Measurements from ENCODE around the gene SH2D6. TPM values are rescaled to one million over a fixed set of nuclear protein-coding genes. Genes with fewer than 3 reads are reported as not detected.
"Not testable (repeated sequence)": the region's sequence is repeated elsewhere in the genome, so short reads cannot be mapped to it uniquely, and the experiment has no call there.

Gene SH2D6
- under 1 TPM; 0.10 to 0.77 TPM for total RNA-seq

DNA sequence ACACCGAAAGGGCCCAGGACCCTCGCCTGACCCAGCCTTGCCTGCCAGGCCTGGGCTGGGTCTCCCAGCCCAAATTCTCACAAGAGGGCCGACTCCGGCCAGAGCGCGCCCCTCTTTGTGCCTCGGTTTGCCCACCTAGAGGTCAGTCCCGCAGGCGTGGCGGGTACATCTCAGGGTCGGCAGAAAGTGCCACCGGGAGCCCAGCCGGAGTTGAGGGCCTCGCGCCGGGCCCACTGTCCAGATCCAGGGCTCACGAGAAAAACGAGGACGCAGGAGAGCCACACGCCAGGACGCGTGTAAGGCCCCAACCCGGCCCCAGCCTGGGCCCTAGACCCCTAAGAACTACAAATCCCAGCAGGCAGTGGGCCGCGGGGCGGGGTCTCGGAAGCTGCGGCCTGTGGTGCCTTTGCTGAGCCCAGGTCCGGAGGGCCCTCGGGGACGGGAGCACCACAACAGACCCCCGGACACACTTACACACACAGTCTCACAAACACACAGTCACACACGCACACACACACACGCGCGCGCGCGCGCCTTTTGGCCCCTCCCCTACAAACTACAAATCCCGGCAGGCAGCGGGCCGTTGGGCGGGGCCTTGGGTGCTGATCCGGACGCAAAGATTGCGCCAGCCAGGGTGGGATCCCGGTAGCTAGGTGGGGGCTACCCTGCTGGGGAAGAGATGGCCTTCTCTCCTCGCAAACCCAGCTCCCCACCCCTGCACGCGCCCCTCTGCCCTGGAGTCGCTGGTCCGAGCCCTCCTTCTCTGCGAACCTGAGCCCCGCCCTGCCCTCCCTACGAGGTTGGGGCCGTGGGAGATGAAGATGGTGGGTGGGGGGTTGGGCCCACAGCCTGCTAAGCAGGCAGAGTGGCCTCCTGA, at the start of gene SH2D6:
Gene SH2D6 (plus strand): TSS at position 583 of the 877 bp plus-strand sequence. CDS start 10,752 bp downstream, outside the sequence.
- DNase-seq: peak; percentile 86
- Mint-ChIP-seq H3K27ac (peak within 1 kb of the TSS; percentile 100), H3K36me3 (ENCODE audit: low read depth) (no peaks in the 10 kb centered on the region), H3K4me3 (peak within 1 kb of the TSS; percentile 96), H3K4me1 (peaks cover 56% of the 10 kb centered on the region), H3K9me3 (no peaks in the 10 kb centered on the region), H3K27me3 (peaks cover 2% of the 10 kb centered on the region)
- POLR2A ChIA-PET: interaction anchor here (0.9 to 2.1 kb wide), 3 partner anchors 120 to 142 kb away, joined by 3 to 8 read pairs (median 5); partner anchors contain the start of genes GGCX and MAT2A
- CTCF ChIA-PET: interaction anchor here (0.6 to 4.5 kb wide), 12 partner anchors 11 to 219 kb away, joined by 3 to 65 read pairs (median 6); partner anchors contain the start of gene MAT2A

GRCh38 chr2:85368921-85369320, 49.6 kb upstream of the SH2D6 start:
- Mint-ChIP-seq H3K36me3 (ENCODE audit: low read depth) (peaks cover 8% of the 10 kb centered on the region), H3K4me3 (no peak overlapping the region), H3K27me3 (no peaks in the 10 kb centered on the region), H3K9me3 (no peaks in the 10 kb centered on the region), H3K4me1 (no peaks in the 10 kb centered on the region), H3K27ac (no peak overlapping the region)
- ChIA-PET POLR2A (no interaction called here), CTCF (interaction anchor here (0.7 to 1.2 kb wide), 2 partner anchors 21 to 86 kb away, joined by 3 to 4 read pairs; no protein-coding TSS in a partner anchor)
- DNase-seq: no peak

DNA sequence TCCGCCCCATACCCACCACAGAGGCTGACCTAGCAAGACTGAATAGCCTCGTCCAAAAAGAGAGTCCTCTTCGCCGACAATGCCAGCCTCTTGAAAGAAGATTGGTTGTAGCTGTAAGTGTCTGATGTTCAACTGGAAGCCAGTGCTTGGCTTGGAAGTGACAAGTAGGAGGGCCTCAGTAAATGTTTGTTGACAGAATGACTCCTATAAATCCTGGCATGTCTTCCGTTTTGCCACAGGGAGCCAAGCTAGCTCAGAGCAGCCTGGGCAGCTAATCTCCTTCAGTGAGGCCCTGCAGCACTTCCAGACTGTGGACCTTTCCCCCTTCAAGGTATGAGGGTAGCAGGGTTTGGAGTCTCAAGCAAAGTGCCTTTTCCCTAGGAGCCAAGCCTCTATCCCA, 49.0 kb upstream of the SH2D6 start:
- H3K27ac Mint-ChIP-seq: peak overlapping the region; percentile 19
- no peaks in the 10 kb centered on the region for H3K27me3 Mint-ChIP-seq
- POLR2A ChIA-PET: no interaction called here
- no peaks in the 10 kb centered on the region for H3K4me1 Mint-ChIP-seq
- no peak for DNase-seq
- no peak overlapping the region for H3K4me3 Mint-ChIP-seq
- H3K36me3 Mint-ChIP-seq (ENCODE audit: low read depth): peaks cover 10% of the 10 kb centered on the region
- CTCF ChIA-PET: interaction anchor here (0.6 to 1.6 kb wide), 4 partner anchors 16 to 437 kb away, joined by 4 to 6 read pairs (median 4); partner anchors contain the start of genes ELMOD3 and RETSAT
- no peaks in the 10 kb centered on the region for H3K9me3 Mint-ChIP-seq

GRCh38 chr2:85371045-85371444, 47.5 kb upstream of the SH2D6 start:
- H3K4me1 Mint-ChIP-seq: no peaks in the 10 kb centered on the region
- ChIA-PET CTCF (interaction anchor here (0.6 to 1.6 kb wide), 4 partner anchors 18 to 49 kb away, joined by 3 to 7 read pairs (median 5); no protein-coding TSS in a partner anchor), POLR2A (no interaction called here)
- H3K36me3 Mint-ChIP-seq (ENCODE audit: low read depth): peaks cover 10% of the 10 kb centered on the region
- DNase-seq: no peak
- H3K27me3 Mint-ChIP-seq: no peaks in the 10 kb centered on the region
- H3K9me3 Mint-ChIP-seq: no peaks in the 10 kb centered on the region
- no peak overlapping the region for H3K27ac Mint-ChIP-seq
- no peak overlapping the region for H3K4me3 Mint-ChIP-seq

DNA sequence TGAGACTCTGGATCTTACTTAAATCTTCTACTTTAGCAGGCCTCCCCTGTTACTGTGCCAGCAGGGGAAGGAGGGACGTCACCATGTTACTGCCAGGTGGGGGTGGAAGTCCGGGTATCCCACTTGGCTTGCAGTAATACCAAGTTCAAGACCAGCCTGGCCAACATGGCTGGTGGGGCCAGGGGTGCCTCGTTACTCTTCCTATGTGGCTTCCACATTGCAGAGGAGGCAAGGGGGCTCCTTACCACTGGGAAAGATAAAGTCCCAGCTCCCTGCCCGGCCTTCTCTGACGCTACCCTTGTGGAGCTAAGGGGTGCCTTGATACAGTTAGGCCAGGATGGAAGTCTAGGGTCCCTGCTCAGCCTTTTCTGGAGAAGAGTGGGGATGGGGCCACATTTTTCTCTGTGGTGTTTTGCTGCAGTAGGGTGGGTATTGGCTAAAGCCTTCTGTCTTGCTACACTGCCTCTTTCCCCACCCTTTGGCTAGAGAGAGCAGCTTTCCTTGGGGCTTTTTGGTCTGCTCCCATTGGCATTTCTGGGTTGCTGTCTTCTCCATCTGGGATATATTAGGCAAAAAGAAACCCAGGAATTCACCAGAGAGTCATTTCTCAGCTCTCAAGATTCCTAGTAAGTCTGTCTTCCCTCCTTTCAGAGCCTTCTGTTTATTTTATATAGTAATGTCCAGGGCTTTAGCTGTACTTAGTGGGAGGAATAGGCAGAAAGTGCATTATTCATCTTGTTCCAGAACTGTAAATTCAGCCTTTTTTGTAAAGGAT, 42.0 kb upstream of the SH2D6 start:
- no peaks in the 10 kb centered on the region for H3K4me1 Mint-ChIP-seq
- CTCF ChIA-PET: interaction anchor here (0.6 to 1.5 kb wide), 3 partner anchors 9 to 108 kb away, joined by 3 read pairs; no protein-coding TSS in a partner anchor
- no peak for DNase-seq
- POLR2A ChIA-PET: no interaction called here
- no peaks in the 10 kb centered on the region for H3K27me3 Mint-ChIP-seq
- H3K9me3 Mint-ChIP-seq: peaks cover 8% of the 10 kb centered on the region
- H3K4me3 Mint-ChIP-seq: no peak overlapping the region
- H3K27ac Mint-ChIP-seq: no peak overlapping the region
- peaks cover 45% of the 10 kb centered on the region for H3K36me3 Mint-ChIP-seq (ENCODE audit: low read depth)

DNA sequence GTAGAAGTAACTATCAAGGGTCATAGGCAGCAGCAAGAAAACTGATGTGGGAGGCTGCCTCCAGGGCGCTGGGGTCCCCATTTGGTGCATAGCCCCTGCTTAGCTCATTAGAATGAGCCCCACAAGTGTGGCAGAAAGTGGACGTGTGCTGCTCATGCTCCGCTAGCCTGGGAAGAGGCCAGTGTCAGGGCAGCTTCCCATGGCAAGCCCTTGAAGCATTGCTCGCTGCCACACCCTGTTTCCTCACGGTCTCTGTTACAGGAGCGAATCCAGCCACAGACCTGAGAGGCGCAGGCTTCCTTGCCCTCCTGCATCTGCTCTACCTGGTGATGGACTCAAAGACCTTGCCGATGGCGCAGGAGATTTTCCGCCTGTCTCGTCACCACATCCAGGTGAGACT, 41.4 kb upstream of the SH2D6 start:
- POLR2A ChIA-PET: no interaction called here
- peaks cover 48% of the 10 kb centered on the region for H3K36me3 Mint-ChIP-seq (ENCODE audit: low read depth)
- H3K4me3 Mint-ChIP-seq: no peak overlapping the region

GRCh38 chr2:85378257-85378656, 40.3 kb upstream of the SH2D6 start:
- DNase-seq: no peak
- ChIA-PET CTCF (no interaction called here), POLR2A (no interaction called here)
- peaks cover 47% of the 10 kb centered on the region for H3K36me3 Mint-ChIP-seq (ENCODE audit: low read depth)
- H3K4me3 Mint-ChIP-seq: no peak overlapping the region
- no peaks in the 10 kb centered on the region for H3K4me1 Mint-ChIP-seq
- H3K27ac Mint-ChIP-seq: no peak overlapping the region
- peaks cover 8% of the 10 kb centered on the region for H3K9me3 Mint-ChIP-seq
- no peaks in the 10 kb centered on the region for H3K27me3 Mint-ChIP-seq

More for the DNA sequence above, 41.4 kb upstream of the SH2D6 start:
- no peak overlapping the region for H3K27ac Mint-ChIP-seq
- DNase-seq: no peak
- H3K27me3 Mint-ChIP-seq: no peaks in the 10 kb centered on the region
- peaks cover 8% of the 10 kb centered on the region for H3K9me3 Mint-ChIP-seq
- CTCF ChIA-PET: interaction anchor here (0.6 to 1.5 kb wide), 2 partner anchors 10 to 352 kb away, joined by 3 to 4 read pairs; no protein-coding TSS in a partner anchor
- H3K4me1 Mint-ChIP-seq: no peaks in the 10 kb centered on the region

- CTCF ChIA-PET: interaction anchor here (0.5 to 1.3 kb wide), 2 partner anchors 14 to 32 kb away, joined by 3 to 4 read pairs; no protein-coding TSS in a partner anchor
- Mint-ChIP-seq H3K27me3 (no peaks in the 10 kb centered on the region), H3K36me3 (ENCODE audit: low read depth) (peaks cover 46% of the 10 kb centered on the region), H3K9me3 (peaks cover 8% of the 10 kb centered on the region), H3K4me1 (no peaks in the 10 kb centered on the region), H3K4me3 (no peak overlapping the region), H3K27ac (no peak overlapping the region)
- DNase-seq: no peak
- POLR2A ChIA-PET: interaction anchor here (0.6 kb wide), 1 partner anchor 345 kb away, joined by 3 read pairs; no protein-coding TSS in a partner anchor
Measured at GRCh38 chr2:85380048-85380447, 38.5 kb upstream of the SH2D6 start.

DNA sequence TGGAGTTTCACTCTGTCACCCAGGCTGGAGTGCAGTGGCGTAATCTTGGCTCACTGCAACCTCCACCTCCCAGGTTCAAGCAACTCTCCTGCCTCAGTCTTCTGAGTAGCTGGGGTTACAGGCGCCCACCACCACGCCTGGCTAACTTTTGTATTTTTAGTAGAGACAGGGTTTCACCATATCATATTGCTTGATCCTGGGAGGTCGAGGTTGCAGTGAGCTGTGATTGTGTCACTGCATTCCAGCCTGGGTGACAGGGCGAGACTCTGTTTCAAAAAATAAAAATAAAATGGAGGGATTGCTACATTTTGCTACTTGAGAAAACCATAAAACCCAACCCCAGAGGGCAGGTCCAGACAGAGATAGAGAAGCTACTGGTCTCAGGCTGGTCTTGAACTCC, 35.4 kb upstream of the SH2D6 start:
- H3K36me3 Mint-ChIP-seq (ENCODE audit: low read depth): peaks cover 41% of the 10 kb centered on the region
- DNase-seq, H3K4me1 Mint-ChIP-seq, H3K4me3 Mint-ChIP-seq, H3K9me3 Mint-ChIP-seq, POLR2A ChIA-PET, H3K27me3 Mint-ChIP-seq, H3K27ac Mint-ChIP-seq: not testable (repeated sequence)
- CTCF ChIA-PET: interaction anchor here (0.6 to 1.7 kb wide), 4 partner anchors 8 to 433 kb away, joined by 3 to 5 read pairs (median 4); no protein-coding TSS in a partner anchor

GRCh38 chr2:85383850-85384249, 34.7 kb upstream of the SH2D6 start:
- Mint-ChIP-seq H3K36me3 (ENCODE audit: low read depth) (peaks cover 36% of the 10 kb centered on the region), H3K27ac (no peak overlapping the region), H3K9me3 (peaks cover 6% of the 10 kb centered on the region), H3K27me3 (no peaks in the 10 kb centered on the region), H3K4me1 (no peaks in the 10 kb centered on the region), H3K4me3 (no peak overlapping the region)
- no peak for DNase-seq
- ChIA-PET POLR2A (no interaction called here), CTCF (interaction anchor here (1.4 to 1.7 kb wide), 2 partner anchors 9 to 10 kb away, joined by 4 to 5 read pairs; no protein-coding TSS in a partner anchor)

DNA sequence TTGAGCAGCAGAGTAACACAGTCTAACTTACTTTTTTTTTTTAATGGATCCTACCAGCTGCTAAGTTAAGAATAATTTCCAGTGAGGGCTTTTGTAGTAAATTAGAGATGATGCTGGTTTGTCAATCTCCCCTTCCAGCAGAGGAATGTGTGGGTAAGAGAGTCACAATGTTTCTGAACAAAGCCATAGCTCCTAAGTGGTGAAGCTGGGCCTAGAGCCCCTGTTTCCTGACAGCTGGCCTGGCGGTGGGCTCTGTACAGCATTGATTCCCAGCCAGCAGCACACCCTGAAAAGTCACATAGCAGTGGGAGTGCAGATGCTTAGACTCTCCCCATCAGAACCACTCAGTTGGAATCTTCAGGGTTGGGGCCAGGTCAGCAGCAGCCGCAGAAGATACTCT, 32.8 kb upstream of the SH2D6 start:
- Mint-ChIP-seq H3K36me3 (ENCODE audit: low read depth) (peaks cover 30% of the 10 kb centered on the region), H3K4me3 (no peak overlapping the region), H3K27ac (no peak overlapping the region), H3K9me3 (no peaks in the 10 kb centered on the region), H3K27me3 (no peaks in the 10 kb centered on the region), H3K4me1 (no peaks in the 10 kb centered on the region)
- DNase-seq: no peak
- POLR2A ChIA-PET: no interaction called here
- CTCF ChIA-PET: interaction anchor here (0.6 to 1.1 kb wide), 2 partner anchors 10 to 167 kb away, joined by 3 read pairs; no protein-coding TSS in a partner anchor

GRCh38 chr2:85387754-85388153, 30.8 kb upstream of the SH2D6 start:
- Mint-ChIP-seq H3K4me1 (peaks cover 14% of the 10 kb centered on the region), H3K9me3 (no peaks in the 10 kb centered on the region), H3K27ac (no peak overlapping the region), H3K27me3 (no peaks in the 10 kb centered on the region), H3K4me3 (no peak overlapping the region), H3K36me3 (ENCODE audit: low read depth) (peaks cover 26% of the 10 kb centered on the region)
- ChIA-PET CTCF (interaction anchor here (0.7 to 1.5 kb wide), 3 partner anchors 13 to 384 kb away, joined by 3 to 6 read pairs (median 4); no protein-coding TSS in a partner anchor), POLR2A (no interaction called here)
- DNase-seq: no peak
